Measurements from ENCODE around the gene SSR2. TPM values are rescaled to one million over a fixed set of nuclear protein-coding genes. Genes with fewer than 3 reads are reported as not detected.

Gene SSR2
- total RNA-seq, 2 donors from 2014 or later, result 147 to 173 TPM

DNA sequence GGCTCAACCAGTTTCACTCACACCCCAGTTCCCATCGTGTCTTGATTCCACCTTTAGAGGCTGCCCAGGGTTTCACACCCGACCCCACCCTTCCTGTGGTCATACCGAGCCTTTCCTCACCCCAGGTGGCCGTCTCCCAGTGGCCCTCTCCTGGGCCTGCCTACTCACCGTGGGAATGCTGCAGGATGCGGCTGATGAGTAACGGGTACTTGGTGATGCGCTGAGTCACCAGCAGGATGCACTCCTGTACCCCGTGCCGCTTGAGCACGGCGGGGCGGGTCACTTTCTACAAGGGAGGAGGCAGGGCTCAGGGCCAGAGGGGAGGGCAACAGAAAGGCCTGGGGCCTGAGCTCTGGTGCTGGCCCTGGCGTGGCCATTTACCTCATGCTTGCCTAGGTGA lies 58.8 kb downstream of the SSR2 start:
- intact Hi-C loops (cut with DNase I), result no loop called here
- peak; percentile 93 for DNase-seq (ENCODE audit: low spot score)

DNA sequence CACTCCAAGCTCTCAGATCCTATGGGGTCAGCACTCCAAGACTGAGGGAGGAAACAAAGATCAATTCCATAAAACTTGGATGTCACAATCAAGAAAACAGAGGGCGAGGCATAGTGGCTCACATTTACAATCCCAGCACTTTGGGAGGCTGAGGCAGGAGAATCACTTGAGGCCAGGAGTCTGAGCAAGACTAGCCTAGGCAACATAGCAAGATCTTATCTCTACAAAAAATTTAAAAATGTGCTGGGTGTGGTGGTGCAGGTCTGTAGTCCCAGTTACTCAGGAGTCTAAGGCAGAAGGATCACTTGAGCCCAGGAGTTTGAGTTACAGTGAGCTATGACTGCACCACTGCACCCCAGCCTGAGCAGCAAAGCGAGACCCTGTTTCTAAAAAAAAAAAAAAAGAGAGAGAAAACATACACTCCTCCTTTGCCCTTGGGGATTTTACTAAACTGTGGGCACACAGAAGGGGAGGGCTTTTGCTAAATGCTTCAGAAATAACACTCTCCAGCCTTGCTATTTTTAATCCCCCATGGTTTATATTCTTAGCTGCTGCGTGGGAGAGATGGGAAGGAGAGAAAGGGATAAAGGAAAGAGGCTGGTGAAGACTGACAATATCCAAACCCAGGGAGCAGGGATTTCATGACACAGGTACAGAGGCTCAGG lies 60.5 kb downstream of the SSR2 start:
- no peak for DNase-seq (ENCODE audit: low spot score)
- intact Hi-C loops (cut with DNase I), result no loop called here

Other genes with a start within 250 kb of the SSR2 start
- gene GON4L, start 163.7 kb downstream of the SSR2 start, total RNA-seq, result 10 to 100 TPM; 44.3 to 48.2 TPM
- gene SYT11, start 161.4 kb downstream of the SSR2 start, total RNA-seq, result 10 to 100 TPM; 20.8 to 23.9 TPM
- 10 to 100 TPM; 34.1 to 36.2 TPM for gene RIT1, start 109.6 kb downstream of the SSR2 start, total RNA-seq
- gene KHDC4, start 86.5 kb downstream of the SSR2 start, total RNA-seq, result 10 to 100 TPM; 28.6 to 28.8 TPM
- gene RXFP4, start 79.3 kb downstream of the SSR2 start, total RNA-seq, result not detected
- 100 to 1,000 TPM; 138 to 161 TPM for gene ARHGEF2, start 42.4 kb downstream of the SSR2 start, total RNA-seq
- gene UBQLN4, start 32.8 kb upstream of the SSR2 start, total RNA-seq, result 10 to 100 TPM; 18.0 to 29.1 TPM
- 10 to 100 TPM; 34.7 to 38.4 TPM for gene LAMTOR2, start 33.8 kb upstream of the SSR2 start, total RNA-seq
- not detected for gene RAB25, start 40.2 kb upstream of the SSR2 start, total RNA-seq
- gene MEX3A, start 61.5 kb upstream of the SSR2 start, total RNA-seq, result under 1 TPM; 0.23 to 0.76 TPM
- gene LMNA, start 93.8 kb upstream of the SSR2 start, total RNA-seq, result 100 to 1,000 TPM; 500 to 599 TPM
- gene SEMA4A, start 132.6 kb upstream of the SSR2 start, total RNA-seq, result 1 to 10 TPM; 5.8 to 8.0 TPM
- gene SLC25A44, start 173.2 kb upstream of the SSR2 start, total RNA-seq, result 10 to 100 TPM; 16.1 to 21.2 TPM
- 10 to 100 TPM; 31.8 to 34.6 TPM for gene PMF1, start 192.1 kb upstream of the SSR2 start, total RNA-seq
- gene BGLAP, start 221.2 kb upstream of the SSR2 start, total RNA-seq, result under 1 TPM in 1 of 2 donors, not detected in 1; 0.71 TPM
- gene PAQR6, start 227.1 kb upstream of the SSR2 start, total RNA-seq, result 1 to 10 TPM in 1 of 2 donors, under 1 TPM in 1; 0.43 to 1.9 TPM